ENCODE measurements around the gene DPYSL4.

The DPYSL4 gene

DNA sequence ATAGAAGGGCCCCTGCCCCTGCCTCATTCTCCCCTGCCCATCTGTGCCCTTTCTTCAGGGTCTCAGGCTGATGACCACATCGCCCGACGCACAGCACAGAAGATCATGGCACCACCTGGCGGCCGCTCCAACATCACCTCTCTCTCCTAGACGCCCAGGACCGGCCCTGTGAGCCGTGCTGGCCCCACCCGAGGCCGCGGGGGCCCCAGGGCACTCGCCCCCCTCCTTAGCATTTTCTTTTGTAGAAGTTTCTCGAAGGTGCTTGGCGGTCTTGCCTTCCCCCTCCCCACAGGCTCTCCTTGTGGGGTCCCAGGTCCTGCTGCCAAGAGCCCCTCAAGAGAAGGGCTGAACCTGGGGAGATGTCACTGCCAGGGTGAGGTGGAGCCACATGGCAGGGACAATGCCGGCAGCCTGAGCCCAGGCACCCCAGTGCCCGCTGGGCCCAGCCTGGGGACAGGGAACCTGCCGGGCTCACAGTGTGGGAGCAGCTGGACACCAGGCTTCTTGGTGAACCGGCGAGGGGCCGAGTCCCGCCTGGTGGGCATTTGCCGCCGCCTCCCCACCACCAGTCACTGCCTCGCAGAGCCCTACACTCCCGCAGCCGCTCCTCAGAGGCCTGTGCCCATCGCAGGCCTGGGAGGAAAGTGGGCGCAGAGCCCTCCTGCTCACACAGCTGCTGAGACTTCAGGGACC, 18.2 kb downstream of the DPYSL4 start:
- H3K9ac ChIP-seq (ENCODE audit: low read depth, low read length), result no peak overlapping the region

DNA sequence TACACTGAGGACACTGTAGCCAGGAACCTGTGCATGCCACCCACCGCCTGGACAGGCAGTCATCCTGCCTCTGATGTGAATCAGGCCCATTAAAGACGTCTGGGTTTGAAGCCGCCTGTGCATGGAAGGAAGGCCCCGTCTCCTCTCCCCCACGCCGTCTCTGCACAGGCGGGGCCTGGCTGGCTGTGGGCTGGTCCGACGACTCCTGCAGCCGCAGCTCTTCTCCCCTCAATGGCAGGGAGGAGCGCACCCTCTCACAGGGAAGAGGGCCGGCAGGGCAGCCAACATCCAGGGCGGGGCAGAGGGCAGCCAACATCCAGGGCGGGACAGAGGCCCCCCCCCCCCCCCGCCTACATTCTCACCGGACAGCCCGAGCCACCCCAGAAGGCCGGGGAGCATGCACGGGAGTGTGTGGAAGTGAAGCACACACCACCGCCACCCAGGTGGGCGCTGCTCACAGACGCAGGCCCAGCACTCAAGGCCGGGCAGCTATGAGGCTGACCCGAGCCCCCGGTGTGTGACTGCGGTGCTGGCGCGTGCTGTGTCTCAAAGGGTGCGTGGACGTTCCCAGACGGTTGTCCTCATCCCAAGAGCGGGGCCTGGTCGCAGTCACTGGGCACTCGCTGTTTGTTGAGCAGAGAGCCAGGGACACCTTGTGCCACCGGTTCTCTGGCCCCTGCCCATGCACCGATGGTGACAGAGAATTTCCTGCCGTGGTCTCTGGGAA, 19.1 kb downstream of the DPYSL4 start:
- H3K36me3 ChIP-seq (ENCODE audit: control insufficient read depth, insufficient read depth, low read length), result peaks cover 18% of the 10 kb centered on the region
- no peaks in the 10 kb centered on the region for H3K27me3 ChIP-seq (ENCODE audit: control insufficient read depth, insufficient read depth, low read length)
- no peaks in the 10 kb centered on the region for H3K4me1 ChIP-seq (ENCODE audit: control insufficient read depth, insufficient read depth, low read length)
- H3K9me3 ChIP-seq (ENCODE audit: control insufficient read depth, insufficient read depth, low read length), result no peaks in the 10 kb centered on the region
- no peak overlapping the region for H3K9ac ChIP-seq (ENCODE audit: low read depth, low read length)
- H3K4me3 ChIP-seq (ENCODE audit: low read depth, low read length), result no peak overlapping the region

More for the DNA sequence above, 18.2 kb downstream of the DPYSL4 start:
- H3K4me3 ChIP-seq (ENCODE audit: low read depth, low read length), result no peak overlapping the region
- H3K27me3 ChIP-seq (ENCODE audit: control insufficient read depth, insufficient read depth, low read length), result no peaks in the 10 kb centered on the region
- no peaks in the 10 kb centered on the region for H3K4me1 ChIP-seq (ENCODE audit: control insufficient read depth, insufficient read depth, low read length)
- H3K36me3 ChIP-seq (ENCODE audit: control insufficient read depth, insufficient read depth, low read length), result peaks cover 18% of the 10 kb centered on the region
- no peaks in the 10 kb centered on the region for H3K9me3 ChIP-seq (ENCODE audit: control insufficient read depth, insufficient read depth, low read length)

DNA sequence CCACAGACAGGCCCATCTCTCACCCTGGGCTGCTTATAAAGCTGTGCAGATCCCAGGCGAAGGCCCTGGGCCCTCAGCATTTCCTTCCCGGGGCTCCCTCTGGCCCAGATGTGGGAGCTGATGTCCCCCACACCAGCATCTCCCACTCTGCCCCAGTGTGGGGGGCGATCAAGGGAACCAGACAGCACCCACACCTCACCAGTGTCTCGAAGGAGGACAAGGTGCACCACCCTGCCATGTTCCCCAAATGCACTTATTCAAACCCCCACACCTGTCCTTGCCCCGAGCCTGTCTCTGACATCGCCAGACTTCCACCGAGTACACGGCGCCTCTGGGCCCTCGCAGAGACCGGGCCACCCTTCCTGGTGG, 19.6 kb downstream of the DPYSL4 start:
- Histone ChIP-seq H3K4me1 (ENCODE audit: control insufficient read depth, insufficient read depth, low read length) (no peaks in the 10 kb centered on the region), H3K4me3 (ENCODE audit: low read depth, low read length) (no peak overlapping the region), H3K27me3 (ENCODE audit: control insufficient read depth, insufficient read depth, low read length) (no peaks in the 10 kb centered on the region), H3K9me3 (ENCODE audit: control insufficient read depth, insufficient read depth, low read length) (no peaks in the 10 kb centered on the region), H3K36me3 (ENCODE audit: control insufficient read depth, insufficient read depth, low read length) (peaks cover 18% of the 10 kb centered on the region), H3K9ac (ENCODE audit: low read depth, low read length) (no peak overlapping the region)

DNA sequence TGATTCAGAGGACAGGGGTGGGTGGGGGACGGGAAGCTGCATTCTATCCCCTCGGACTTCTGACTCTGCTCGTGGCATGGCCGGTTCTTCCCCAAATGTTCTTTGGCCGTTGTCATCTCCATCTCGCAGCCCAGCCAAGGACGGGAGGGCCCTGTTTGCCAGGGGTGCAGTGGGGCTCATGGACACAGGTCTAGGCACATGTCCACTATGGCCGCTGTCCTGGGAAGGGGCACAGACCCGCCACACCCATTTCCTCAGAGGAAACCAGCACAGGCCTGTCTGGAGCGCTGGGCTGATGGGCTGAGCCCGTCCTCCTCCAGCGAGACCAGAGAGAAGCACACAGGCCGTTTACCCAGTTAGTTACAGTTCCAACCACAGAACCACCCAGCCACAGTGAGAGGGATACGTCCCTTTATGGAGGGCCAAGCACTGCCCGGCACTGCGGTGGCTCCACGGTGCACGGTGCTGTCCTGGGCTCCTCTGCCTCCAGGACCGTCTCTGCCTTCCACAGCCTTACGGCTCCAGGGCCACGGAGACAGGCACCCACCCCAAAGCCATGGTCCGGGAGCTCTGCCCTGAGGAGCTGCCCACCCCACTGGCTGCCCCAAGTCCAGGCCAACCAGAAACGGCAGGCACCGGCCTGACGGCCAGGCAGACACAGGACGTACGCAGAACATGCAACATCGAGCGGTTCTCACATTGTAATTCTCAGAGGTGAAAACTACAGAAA, 20.2 kb downstream of the DPYSL4 start:
- peaks cover 15% of the 10 kb centered on the region for H3K36me3 ChIP-seq (ENCODE audit: control insufficient read depth, insufficient read depth, low read length)
- H3K27me3 ChIP-seq (ENCODE audit: control insufficient read depth, insufficient read depth, low read length), result no peaks in the 10 kb centered on the region

DNA sequence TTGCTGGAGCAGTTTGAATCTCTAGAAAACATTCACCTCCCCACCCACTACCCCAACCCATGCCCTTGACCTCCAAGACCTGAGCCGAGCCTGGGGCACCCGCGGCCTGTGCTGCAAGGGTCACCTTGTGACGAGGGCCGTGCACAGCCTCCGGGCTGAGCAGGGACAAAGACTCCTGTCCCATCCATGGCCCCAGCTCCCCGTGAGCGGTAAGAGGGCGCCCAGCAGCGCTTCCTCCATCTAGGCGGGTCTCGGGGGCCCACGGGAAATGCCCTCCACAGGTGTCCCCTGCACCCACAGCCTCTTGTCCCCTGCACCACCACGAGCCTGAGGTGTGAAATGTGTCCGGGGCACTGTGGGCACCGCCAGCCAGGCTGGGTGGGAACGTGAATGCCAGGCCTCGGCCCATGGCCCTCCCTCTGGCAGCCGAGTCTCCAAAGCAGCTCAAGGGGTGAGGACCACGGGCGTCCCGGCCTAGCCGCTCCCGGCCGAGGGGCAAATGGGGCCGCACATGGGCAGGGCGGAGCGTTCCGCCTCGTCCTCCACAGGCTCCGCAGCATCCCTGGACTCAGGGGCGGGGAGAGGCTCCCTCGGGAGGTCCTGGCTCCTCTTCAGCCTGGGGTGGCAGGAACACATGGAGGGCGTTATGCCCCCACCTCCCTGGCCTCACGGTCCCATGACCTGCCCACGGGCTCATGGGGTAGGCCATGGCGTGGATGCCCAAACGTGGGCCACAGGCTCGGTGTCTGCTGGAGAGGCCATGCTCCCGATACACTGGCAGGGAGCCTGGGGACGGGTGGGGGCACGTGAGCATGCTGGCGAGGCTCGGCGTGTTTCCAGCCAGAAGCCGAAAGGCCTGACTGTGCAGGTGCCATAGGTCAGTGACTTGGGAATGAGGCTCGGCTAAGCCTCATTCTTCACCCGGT, 21.1 kb downstream of the DPYSL4 start:
- H3K4me3 ChIP-seq (ENCODE audit: low read depth, low read length), result no peak overlapping the region
- H3K36me3 ChIP-seq (ENCODE audit: control insufficient read depth, insufficient read depth, low read length), result peaks cover 10% of the 10 kb centered on the region
- H3K9me3 ChIP-seq (ENCODE audit: control insufficient read depth, insufficient read depth, low read length), result no peaks in the 10 kb centered on the region
- no peaks in the 10 kb centered on the region for H3K27me3 ChIP-seq (ENCODE audit: control insufficient read depth, insufficient read depth, low read length)
- no peaks in the 10 kb centered on the region for H3K4me1 ChIP-seq (ENCODE audit: control insufficient read depth, insufficient read depth, low read length)
- no peak overlapping the region for H3K9ac ChIP-seq (ENCODE audit: low read depth, low read length)

More for the DNA sequence above, 20.2 kb downstream of the DPYSL4 start:
- Histone ChIP-seq H3K4me1 (ENCODE audit: control insufficient read depth, insufficient read depth, low read length) (no peaks in the 10 kb centered on the region), H3K9ac (ENCODE audit: low read depth, low read length) (no peak overlapping the region), H3K4me3 (ENCODE audit: low read depth, low read length) (no peak overlapping the region), H3K9me3 (ENCODE audit: control insufficient read depth, insufficient read depth, low read length) (no peaks in the 10 kb centered on the region)

DNA sequence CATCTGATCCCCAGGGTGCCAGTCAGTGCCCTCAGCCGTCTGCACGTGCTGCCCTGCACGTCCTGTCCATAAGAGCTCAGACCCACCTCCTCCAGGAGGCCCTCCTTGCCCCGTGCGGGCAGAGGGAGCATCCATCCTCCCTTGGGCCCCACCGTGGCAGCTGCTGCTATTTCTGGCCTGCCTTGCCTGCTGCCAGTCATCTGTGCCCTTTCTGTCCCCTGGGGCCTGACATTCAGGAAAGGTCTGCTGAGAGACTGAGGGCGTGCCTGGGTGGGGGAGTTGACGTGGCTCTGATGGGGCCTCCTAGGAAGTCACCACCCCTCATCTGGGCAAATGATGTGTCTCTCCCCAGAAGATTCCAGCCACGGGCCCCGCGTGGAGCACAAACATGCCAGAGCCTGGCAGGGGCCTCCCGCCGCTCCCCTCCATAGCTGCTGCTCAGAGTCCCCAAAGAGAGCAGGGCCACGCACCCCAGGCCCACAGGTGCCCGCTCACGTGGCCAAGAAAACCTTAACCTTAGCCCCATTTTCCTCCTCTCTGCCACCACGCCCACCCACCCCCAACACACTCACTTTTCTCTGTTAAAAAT, 21.8 kb downstream of the DPYSL4 start:
- no peaks in the 10 kb centered on the region for H3K4me1 ChIP-seq (ENCODE audit: control insufficient read depth, insufficient read depth, low read length)
- no peaks in the 10 kb centered on the region for H3K27me3 ChIP-seq (ENCODE audit: control insufficient read depth, insufficient read depth, low read length)
- peaks cover 7% of the 10 kb centered on the region for H3K36me3 ChIP-seq (ENCODE audit: control insufficient read depth, insufficient read depth, low read length)
- no peak overlapping the region for H3K4me3 ChIP-seq (ENCODE audit: low read depth, low read length)
- H3K9me3 ChIP-seq (ENCODE audit: control insufficient read depth, insufficient read depth, low read length), result no peaks in the 10 kb centered on the region
- H3K9ac ChIP-seq (ENCODE audit: low read depth, low read length), result no peak overlapping the region

DNA sequence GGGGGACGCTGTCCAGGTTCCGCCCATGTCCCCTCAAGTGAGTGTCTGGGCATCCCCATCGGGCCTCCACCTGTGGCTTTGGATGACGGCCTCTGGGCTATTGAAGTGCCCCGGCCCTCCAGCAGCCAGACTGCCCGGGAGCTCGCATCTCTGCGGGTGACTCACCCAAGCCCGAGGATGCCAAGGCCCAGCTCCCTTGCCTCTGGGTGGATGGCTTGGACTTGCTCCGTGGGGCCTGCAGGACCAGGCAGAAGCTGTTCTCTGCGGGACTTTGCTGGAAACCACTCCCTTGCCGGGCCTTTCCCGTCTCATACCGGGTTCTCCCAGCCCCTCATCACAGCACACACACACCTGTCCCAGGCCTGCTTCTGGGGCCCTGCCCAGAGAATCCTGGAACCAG, 22.4 kb downstream of the DPYSL4 start:
- H3K4me3 ChIP-seq (ENCODE audit: low read depth, low read length), result no peak overlapping the region
- no peaks in the 10 kb centered on the region for H3K4me1 ChIP-seq (ENCODE audit: control insufficient read depth, insufficient read depth, low read length)
- H3K9me3 ChIP-seq (ENCODE audit: control insufficient read depth, insufficient read depth, low read length), result no peaks in the 10 kb centered on the region
- no peaks in the 10 kb centered on the region for H3K27me3 ChIP-seq (ENCODE audit: control insufficient read depth, insufficient read depth, low read length)
- no peak overlapping the region for H3K9ac ChIP-seq (ENCODE audit: low read depth, low read length)
- H3K36me3 ChIP-seq (ENCODE audit: control insufficient read depth, insufficient read depth, low read length), result peaks cover 7% of the 10 kb centered on the region

DNA sequence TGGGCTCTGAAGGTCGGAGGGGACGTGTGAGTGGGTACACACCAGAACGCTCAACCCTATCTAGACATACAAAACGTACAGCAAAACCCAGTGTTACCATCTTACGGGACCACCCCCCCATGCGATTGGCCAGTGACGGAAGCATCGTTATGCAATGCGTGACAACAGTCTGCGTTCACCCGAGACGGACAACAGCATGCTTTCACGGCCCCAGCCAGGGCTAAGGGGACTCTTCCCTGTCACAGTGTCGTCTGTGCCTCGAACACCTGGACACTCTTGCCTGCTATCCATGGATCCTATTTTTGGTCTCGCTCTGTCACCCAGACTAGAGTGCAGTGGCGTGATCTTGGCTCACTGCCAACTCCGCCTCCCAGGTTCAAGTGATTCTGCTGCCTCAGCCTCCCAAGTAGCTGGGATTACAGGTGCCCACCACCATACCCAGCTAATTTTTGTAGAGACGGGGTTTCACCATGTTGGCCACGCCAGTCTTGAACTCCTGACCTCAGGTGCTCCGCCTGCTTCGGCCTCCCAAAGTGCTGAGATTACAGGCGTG, 23.3 kb downstream of the DPYSL4 start:
- Histone ChIP-seq H3K9ac (ENCODE audit: low read depth, low read length) (no peak overlapping the region), H3K36me3 (ENCODE audit: control insufficient read depth, insufficient read depth, low read length) (peaks cover 5% of the 10 kb centered on the region), H3K27me3 (ENCODE audit: control insufficient read depth, insufficient read depth, low read length) (no peaks in the 10 kb centered on the region), H3K4me1 (ENCODE audit: control insufficient read depth, insufficient read depth, low read length) (no peaks in the 10 kb centered on the region), H3K9me3 (ENCODE audit: control insufficient read depth, insufficient read depth, low read length) (no peaks in the 10 kb centered on the region), H3K4me3 (ENCODE audit: low read depth, low read length) (no peak overlapping the region)

DNA sequence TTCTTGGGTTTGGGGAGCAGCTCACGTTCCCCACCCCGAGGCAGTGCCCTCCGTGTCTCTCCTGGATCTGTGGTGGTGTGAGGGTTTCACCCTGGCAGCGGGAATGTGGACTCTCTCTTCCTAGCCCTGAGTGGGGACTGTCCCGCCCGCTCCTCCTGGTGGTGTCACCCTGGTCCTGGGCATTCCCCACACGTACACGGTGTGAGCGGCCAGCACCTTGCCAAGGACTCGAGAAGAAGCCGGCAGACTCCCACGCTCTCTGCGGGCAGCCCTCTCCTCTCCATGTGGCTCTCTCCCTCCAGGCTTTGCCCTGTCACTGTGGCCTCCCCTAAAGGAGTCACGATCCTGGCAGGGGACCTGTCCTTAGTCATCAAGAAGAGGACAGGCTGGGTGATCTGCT, 24.0 kb downstream of the DPYSL4 start:
- H3K9me3 ChIP-seq (ENCODE audit: control insufficient read depth, insufficient read depth, low read length), result no peaks in the 10 kb centered on the region
- H3K4me3 ChIP-seq (ENCODE audit: low read depth, low read length), result no peak overlapping the region
- no peaks in the 10 kb centered on the region for H3K4me1 ChIP-seq (ENCODE audit: control insufficient read depth, insufficient read depth, low read length)
- no peaks in the 10 kb centered on the region for H3K27me3 ChIP-seq (ENCODE audit: control insufficient read depth, insufficient read depth, low read length)
- H3K36me3 ChIP-seq (ENCODE audit: control insufficient read depth, insufficient read depth, low read length), result no peaks in the 10 kb centered on the region
- H3K9ac ChIP-seq (ENCODE audit: low read depth, low read length), result no peak overlapping the region

DNA sequence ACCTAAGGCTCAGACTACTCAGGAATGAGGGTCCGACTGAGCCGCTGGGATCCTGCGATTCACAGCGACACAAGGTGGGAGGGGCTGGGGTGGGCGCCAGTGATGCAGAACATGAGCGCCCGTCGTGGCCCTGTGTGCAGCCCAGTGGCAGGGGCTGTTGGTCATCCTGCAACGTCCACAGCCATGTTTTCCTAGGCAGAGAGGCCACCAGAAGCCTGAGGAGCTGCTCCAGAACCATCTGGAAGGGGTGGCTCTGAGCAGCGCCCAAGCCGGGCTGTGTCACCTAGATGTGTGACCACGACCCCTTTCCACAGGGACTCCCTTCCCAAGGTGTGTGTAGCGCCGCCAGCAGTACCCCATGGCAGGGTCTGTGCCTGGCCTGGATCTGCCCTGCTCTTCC, 24.5 kb downstream of the DPYSL4 start:
- H3K4me1 ChIP-seq (ENCODE audit: control insufficient read depth, insufficient read depth, low read length), result no peaks in the 10 kb centered on the region
- H3K27me3 ChIP-seq (ENCODE audit: control insufficient read depth, insufficient read depth, low read length), result no peaks in the 10 kb centered on the region
- H3K9ac ChIP-seq (ENCODE audit: low read depth, low read length), result no peak overlapping the region
- H3K9me3 ChIP-seq (ENCODE audit: control insufficient read depth, insufficient read depth, low read length), result no peaks in the 10 kb centered on the region
- no peaks in the 10 kb centered on the region for H3K36me3 ChIP-seq (ENCODE audit: control insufficient read depth, insufficient read depth, low read length)
- no peak overlapping the region for H3K4me3 ChIP-seq (ENCODE audit: low read depth, low read length)

DNA sequence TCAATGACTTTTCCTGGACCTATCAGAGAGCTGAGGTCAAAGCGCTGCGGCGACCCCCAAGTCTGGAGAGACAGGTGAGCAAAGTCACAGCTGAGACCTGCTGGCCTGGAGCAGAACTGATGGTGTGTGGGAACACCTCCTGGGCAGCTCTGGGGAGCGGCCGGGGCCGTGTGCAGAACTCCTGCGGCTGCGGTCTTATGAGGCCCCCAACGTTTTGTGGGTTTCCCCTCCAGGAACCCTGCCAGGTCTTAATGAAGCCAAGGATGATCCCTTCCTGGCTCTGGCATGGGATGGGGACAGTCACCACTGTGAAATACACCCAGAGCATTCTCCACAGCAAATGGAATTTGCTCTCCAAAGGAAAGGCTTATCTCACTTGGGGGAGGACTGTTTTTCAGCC, 26.1 kb downstream of the DPYSL4 start:
- no peaks in the 10 kb centered on the region for H3K27me3 ChIP-seq (ENCODE audit: control insufficient read depth, insufficient read depth, low read length)
- H3K36me3 ChIP-seq (ENCODE audit: control insufficient read depth, insufficient read depth, low read length), result no peaks in the 10 kb centered on the region
- H3K9ac ChIP-seq (ENCODE audit: low read depth, low read length), result no peak overlapping the region

More for the DNA sequence above, 26.1 kb downstream of the DPYSL4 start:
- H3K9me3 ChIP-seq (ENCODE audit: control insufficient read depth, insufficient read depth, low read length), result no peaks in the 10 kb centered on the region
- H3K4me3 ChIP-seq (ENCODE audit: low read depth, low read length), result no peak overlapping the region
- H3K4me1 ChIP-seq (ENCODE audit: control insufficient read depth, insufficient read depth, low read length), result no peaks in the 10 kb centered on the region
